ENCODE data around the gene USP4.

GRCh38 chr3:49237344-49237743 lies 102.5 kb downstream of the USP4 start:
- TF ChIP-seq EZH2 (IDR thresholded peaks at IDR 0.05; ENCODE audit: insufficient read depth, poor library complexity, severe bottlenecking), result no peak
- TF ChIP-seq EZH2phosphoT487 (IDR thresholded peaks at IDR 0.05; ENCODE audit: insufficient read depth, low read depth), result no peak
